Keratinocyte (primary cell): ENCODE data around the gene HLA-DPA1. TPM values are rescaled to one million over a fixed set of nuclear protein-coding genes. Genes with fewer than 3 reads are reported as not detected.

Experiments
- DNase-seq: peaks from one replicate; pipeline ENCODE4 v3.0.0-alpha.2; 2011; ENCODE audit warnings: low read depth, missing footprints, low spot score
- FAIRE-seq: peaks from 2 replicates; lab custom pipeline; 2011; peaks lifted over from hg19 to GRCh38; lab: Jason Lieb, UNC
- H2AFZ ChIP-seq: 2 replicates; pipeline ENCODE4 v1.6.0; 2012; ENCODE audit warnings: low read length, control low read depth, inconsistent platforms; ENCODE audit not compliant: control insufficient read depth
- H3K27ac ChIP-seq: 2 replicates; pipeline ENCODE4 v1.5.1; 2011; ENCODE audit warnings: low read length; ENCODE audit not compliant: control insufficient read depth, insufficient read depth
- H3K27me3 ChIP-seq: 3 replicates; pipeline ENCODE4 v1.6.0; 2011; ENCODE audit warnings: low read length; ENCODE audit not compliant: control insufficient read depth, insufficient read depth; ENCODE audit errors: extremely low read depth
- H3K36me3 ChIP-seq, 2 experiments: 2 replicates in 1 of 2; 3 replicates in 1 of 2; pipeline ENCODE4 v1.5.1; 2011; ENCODE audit warnings: low read length in 2 of 2, mild to moderate bottlenecking in 1 of 2; ENCODE audit not compliant: control insufficient read depth in 2 of 2, insufficient read depth in 2 of 2; ENCODE audit errors: extremely low read depth in 1 of 2
- H3K4me1 ChIP-seq: 3 replicates; pipeline ENCODE4 v1.5.1; 2011; ENCODE audit warnings: low read length; ENCODE audit not compliant: control insufficient read depth, insufficient read depth; ENCODE audit errors: extremely low read depth
- H3K4me2 ChIP-seq: 3 replicates; pipeline ENCODE4 v1.6.0; 2011; ENCODE audit warnings: low read depth, low read length; ENCODE audit not compliant: control insufficient read depth, insufficient read depth; ENCODE audit errors: extremely low read depth
- H3K4me3 ChIP-seq, 3 experiments: fragments of 200-600 bp in 1 of 3; sonication (generic) in 1 of 3; 2 replicates in 2 of 3; 3 replicates in 1 of 3; pipeline ENCODE4 v1.5.1; 2011 to 2016; ENCODE audit warnings: low read length in 3 of 3, mild to moderate bottlenecking in 3 of 3, control low read depth in 2 of 3, inconsistent platforms in 1 of 3, low read depth in 1 of 3, mixed read lengths in 1 of 3, mixed run types in 1 of 3, moderate library complexity in 1 of 3; ENCODE audit not compliant: control insufficient read depth in 2 of 3, insufficient read depth in 2 of 3; ENCODE audit errors: extremely low read depth in 1 of 3
- H3K79me2 ChIP-seq: 2 replicates; pipeline ENCODE4 v1.6.0; 2012; ENCODE audit warnings: low read length; ENCODE audit not compliant: control insufficient read depth, insufficient read depth
- H3K9ac ChIP-seq: 3 replicates; pipeline ENCODE4 v1.6.0; 2011; ENCODE audit warnings: low read length; ENCODE audit not compliant: control insufficient read depth, insufficient read depth; ENCODE audit errors: extremely low read depth
- H3K9me1 ChIP-seq: 3 replicates; pipeline ENCODE4 v1.6.0; 2011; ENCODE audit warnings: low read length; ENCODE audit not compliant: control insufficient read depth, insufficient read depth; ENCODE audit errors: extremely low read depth
- H3K9me3 ChIP-seq: 2 replicates; pipeline ENCODE4 v1.5.1; 2012; ENCODE audit warnings: low read depth, low read length; ENCODE audit not compliant: control insufficient read depth
- H4K20me1 ChIP-seq: 3 replicates; pipeline ENCODE4 v1.6.0; 2011; ENCODE audit warnings: low read length; ENCODE audit not compliant: control insufficient read depth, insufficient read depth; ENCODE audit errors: extremely low read depth
- CTCF ChIP-seq, 3 experiments: IDR thresholded peaks in 1 of 3; conservative IDR thresholded peaks in 1 of 3; optimal IDR thresholded peaks in 1 of 3; 2 replicates in 2 of 3; 3 replicates in 1 of 3; pipeline versions ENCODE3 to v1.5.1; 2011; ENCODE audit warnings: low read length in 3 of 3, mild to moderate bottlenecking in 3 of 3, moderate library complexity in 2 of 3, control low read depth in 1 of 3, inconsistent platforms in 1 of 3; ENCODE audit not compliant: insufficient read depth in 2 of 3; ENCODE audit errors: extremely low read depth in 1 of 3
- EZH2 ChIP-seq: IDR thresholded peaks from one replicate; pipeline ENCODE4 v1.6.1; 2012; ENCODE audit warnings: inconsistent platforms, mild to moderate bottlenecking, low read length, moderate library complexity
- dilution Hi-C: fragments of 300-500 bp; cut with MboI; formaldehyde crosslinking; loops from one replicate; pipeline ENCODE4 v1.7.0; 2020; ENCODE audit warnings: low sequenced_read_pairs; ENCODE audit not compliant: extremely low pct_ligation_motif_present
- polyA plus RNA-seq, 5 experiments: library from polyadenylated mRNA; depleted of rRNA in 3 of 5; stranded (reverse) in 3 of 5; stranded (forward) in 1 of 5; unstranded in 1 of 5; fragments of >200 nt; gene quantifications; 1 replicate in 1 of 5; 2 replicates in 3 of 5; 3 replicates in 1 of 5; pipeline versions ENCODE4 v1.2.1 to v1.2.3, GENCODE V29; 2011 to 2012; ENCODE audit warnings: missing spikeins in 2 of 5, low read depth in 1 of 5, low replicate concordance in 1 of 5

HLA-DPA1 gene
- polyA plus RNA-seq, 1 donor (not counting 4 experiments of a cell fraction or from before 2014, with no cell fraction given) = 0.09 TPM

GRCh38 chr6:33069021-33069738, 4.3 kb downstream of the HLA-DPA1 start:
- H3K27ac ChIP-seq = no peak overlapping the region
- no peaks in the 10 kb centered on the region for H3K79me2 ChIP-seq
- H3K9me3 ChIP-seq = no peaks in the 10 kb centered on the region
- no peaks in the 10 kb centered on the region for H3K36me3 ChIP-seq
- dilution Hi-C loops = no loop called here
- no peak overlapping the region for H3K9ac ChIP-seq
- H3K9me1 ChIP-seq = no peaks in the 10 kb centered on the region
- peaks cover 16% of the 10 kb centered on the region for H3K27me3 ChIP-seq
- no peak overlapping the region for H2AFZ ChIP-seq
- DNase-seq (no peak), FAIRE-seq (no peak)
- H3K4me3 ChIP-seq = no peak overlapping the region
- no peak overlapping the region for H3K4me2 ChIP-seq
- no peaks in the 10 kb centered on the region for H3K4me1 ChIP-seq
- H4K20me1 ChIP-seq = no peaks in the 10 kb centered on the region
- TF ChIP-seq CTCF (optimal IDR thresholded peaks at IDR 0.05 in 1 of 3, IDR thresholded peaks at IDR 0.05 in 1 of 3, conservative IDR thresholded peaks at IDR 0.05 in 1 of 3; ENCODE audit: extremely low read depth in 1 of 3, insufficient read depth in 2 of 3, low read length in 3 of 3) (no peak), EZH2 (no peak)

- no peak for FAIRE-seq
- Histone ChIP-seq H3K4me3 (no peak overlapping the region), H3K9ac (no peak overlapping the region), H2AFZ (no peak overlapping the region), H3K36me3 (no peaks in the 10 kb centered on the region), H3K9me1 (no peaks in the 10 kb centered on the region), H3K27me3 (peaks cover 4% of the 10 kb centered on the region), H3K27ac (no peak overlapping the region), H3K4me1 (no peaks in the 10 kb centered on the region), H4K20me1 (no peaks in the 10 kb centered on the region), H3K9me3 (no peaks in the 10 kb centered on the region), H3K79me2 (no peaks in the 10 kb centered on the region), H3K4me2 (no peak overlapping the region)
- no peak for DNase-seq
- dilution Hi-C loops = no loop called here
- TF ChIP-seq EZH2 (no peak), CTCF (optimal IDR thresholded peaks at IDR 0.05 in 1 of 3, IDR thresholded peaks at IDR 0.05 in 1 of 3, conservative IDR thresholded peaks at IDR 0.05 in 1 of 3; ENCODE audit: extremely low read depth in 1 of 3, insufficient read depth in 2 of 3, low read length in 3 of 3) (no peak)
Measured at GRCh38 chr6:33066917-33067521, 6.4 kb downstream of the HLA-DPA1 start.
